Type B pancreatic cell (in vitro differentiated cells): ENCODE data around the gene DOCK1. TPM values are rescaled to one million over a fixed set of nuclear protein-coding genes. Genes with fewer than 3 reads are reported as not detected.

Experiments
- DNase-seq: peaks from one replicate; pipeline ENCODE4 v3.0.0; 2021; ENCODE audit warnings: mixed read lengths; ENCODE audit not compliant: unreplicated experiment; ENCODE audit errors: extremely low spot score
- H3K27ac Mint-ChIP-seq: 2 replicates; pipeline ENCODE4 v1.8.0; 2021; ENCODE audit warnings: mild to moderate bottlenecking, mixed read lengths
- H3K27me3 Mint-ChIP-seq: 2 replicates; pipeline ENCODE4 v1.8.0; 2021; ENCODE audit warnings: mixed read lengths
- H3K36me3 Mint-ChIP-seq: 2 replicates; pipeline ENCODE4 v1.8.0; 2021; ENCODE audit warnings: mixed read lengths
- H3K4me1 Mint-ChIP-seq: one replicate; pipeline ENCODE4 v1.8.0; 2021; ENCODE audit warnings: mixed read lengths; ENCODE audit not compliant: unreplicated experiment
- H3K4me3 Mint-ChIP-seq: 2 replicates; pipeline ENCODE4 v1.8.0; 2021; ENCODE audit warnings: mild to moderate bottlenecking, mixed read lengths
- H3K9me3 Mint-ChIP-seq: 2 replicates; pipeline ENCODE4 v1.8.0; 2021; ENCODE audit warnings: mixed read lengths
- CTCF ChIP-seq: fragments of 200-600 bp; sonication (generic); conservative IDR thresholded peaks from 2 replicates; pipeline ENCODE4 v1.5.0; 2021; ENCODE audit warnings: antibody characterized with exemption, mild to moderate bottlenecking
- total RNA-seq: library from RNA; stranded (reverse); gene quantifications from 2 replicates; pipeline ENCODE4 v1.2.1, GENCODE V29; 2021; ENCODE audit warnings: low replicate concordance

Gene DOCK1
- total RNA-seq, 1 donor from 2014 or later = 67.4 TPM

GRCh38 chr10:127429601-127430312 is 524.5 kb downstream of the DOCK1 start:
- no peaks in the 10 kb centered on the region for H3K9me3 Mint-ChIP-seq
- no peak for TF ChIP-seq CTCF
- peaks cover 40% of the 10 kb centered on the region for H3K36me3 Mint-ChIP-seq
- no peak overlapping the region for H3K27ac Mint-ChIP-seq
- DNase-seq = no peak
- H3K4me1 Mint-ChIP-seq = no peaks in the 10 kb centered on the region
- no peak overlapping the region for H3K4me3 Mint-ChIP-seq
- H3K27me3 Mint-ChIP-seq = no peaks in the 10 kb centered on the region

- H3K36me3 Mint-ChIP-seq = peaks cover 37% of the 10 kb centered on the region
- TF ChIP-seq CTCF = no peak
- H3K9me3 Mint-ChIP-seq = no peaks in the 10 kb centered on the region
- no peak overlapping the region for H3K4me3 Mint-ChIP-seq
- peaks cover 7% of the 10 kb centered on the region for H3K4me1 Mint-ChIP-seq
- H3K27ac Mint-ChIP-seq = no peak overlapping the region
- no peak for DNase-seq
- no peaks in the 10 kb centered on the region for H3K27me3 Mint-ChIP-seq
Observed at GRCh38 chr10:127431525-127431924, 526.3 kb downstream of the DOCK1 start.

DNA sequence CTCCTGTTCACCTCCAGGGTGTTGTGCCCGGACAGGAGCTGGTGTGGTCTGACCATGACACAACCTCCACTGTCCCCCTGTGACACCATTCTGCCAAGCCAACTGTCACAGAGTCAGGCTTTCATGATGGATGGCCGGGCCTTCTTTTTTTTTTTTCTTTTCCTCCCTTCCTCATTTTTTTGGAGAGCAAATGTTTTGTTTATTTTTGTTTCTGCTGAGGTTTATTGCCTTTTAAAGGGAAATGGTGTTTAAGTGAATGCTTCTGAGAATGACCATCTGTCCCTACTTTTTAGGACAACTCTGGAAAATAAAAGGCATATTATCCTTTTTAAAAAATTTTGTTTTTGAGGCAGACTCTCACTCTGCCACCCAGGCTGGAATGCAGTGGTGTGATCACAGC is 528.8 kb downstream of the DOCK1 start:
- Mint-ChIP-seq H3K27me3 (no peaks in the 10 kb centered on the region), H3K9me3 (no peaks in the 10 kb centered on the region), H3K4me3 (no peak overlapping the region), H3K27ac (no peak overlapping the region), H3K36me3 (peaks cover 45% of the 10 kb centered on the region), H3K4me1 (peaks cover 7% of the 10 kb centered on the region)
- DNase-seq = no peak
- no peak for TF ChIP-seq CTCF

GRCh38 chr10:127435246-127435645 is 530.0 kb downstream of the DOCK1 start:
- Mint-ChIP-seq H3K36me3 (peaks cover 57% of the 10 kb centered on the region), H3K27ac (no peak overlapping the region), H3K9me3 (no peaks in the 10 kb centered on the region), H3K4me3 (no peak overlapping the region), H3K4me1 (peaks cover 7% of the 10 kb centered on the region), H3K27me3 (no peaks in the 10 kb centered on the region)
- no peak for DNase-seq
- no peak for TF ChIP-seq CTCF

- H3K4me1 Mint-ChIP-seq = peaks cover 4% of the 10 kb centered on the region
- peaks cover 47% of the 10 kb centered on the region for H3K36me3 Mint-ChIP-seq
- H3K27ac Mint-ChIP-seq = no peak overlapping the region
- no peak for DNase-seq
- H3K27me3 Mint-ChIP-seq = no peaks in the 10 kb centered on the region
- no peak overlapping the region for H3K4me3 Mint-ChIP-seq
- H3K9me3 Mint-ChIP-seq = no peaks in the 10 kb centered on the region
- no peak for TF ChIP-seq CTCF
Observed at GRCh38 chr10:127440371-127440770, 535.1 kb downstream of the DOCK1 start.
